Measurements from ENCODE around the gene KCNK17. TPM values are rescaled to one million over a fixed set of nuclear protein-coding genes. Genes with fewer than 3 reads are reported as not detected.

The KCNK17 gene
- total and polyA plus RNA-seq, 5 donors from 2014 or later: not detected

DNA sequence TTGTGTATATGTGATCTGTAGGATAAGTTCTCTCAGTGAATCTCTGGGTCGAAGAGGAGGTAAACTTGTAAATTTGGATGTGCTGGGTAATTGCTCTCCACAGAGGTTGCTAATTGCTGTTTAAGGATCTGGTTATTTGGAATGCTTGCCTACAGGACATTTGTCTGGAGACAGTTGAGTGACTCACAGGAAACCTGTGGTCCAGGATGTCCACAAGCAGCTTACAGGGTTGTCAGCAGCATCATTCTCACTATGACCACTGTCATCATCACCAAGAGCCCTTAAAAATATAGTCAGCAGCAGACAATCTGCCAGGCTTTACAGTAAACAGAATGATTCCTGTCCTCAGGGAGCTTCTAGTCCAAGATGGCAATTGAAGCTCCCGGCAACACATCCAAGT is 53.8 kb downstream of the KCNK17 start:
- H3K27ac ChIP-seq (ENCODE audit: insufficient read depth, low read length, poor library complexity, severe bottlenecking): no peak overlapping the region
- Mint-ChIP-seq H3K36me3 (no peaks in the 10 kb centered on the region), H3K27me3 (no peaks in the 10 kb centered on the region), H3K9me3 (no peaks in the 10 kb centered on the region), H3K27ac (no peak overlapping the region), H3K4me3 (no peak overlapping the region), H3K4me1 (no peaks in the 10 kb centered on the region)
- H3K4me3 ChIP-seq (ENCODE audit: low read depth, low read length): no peak overlapping the region
- no peaks in the 10 kb centered on the region for H3K9me3 ChIP-seq (ENCODE audit: control insufficient read depth in 2 of 2, low read length in 2 of 2)
- ATAC-seq (ENCODE audit: low read depth in 2 of 2) (no peak), DNase-seq (no peak)
- peaks cover 2% of the 10 kb centered on the region for H3K27me3 ChIP-seq (ENCODE audit: control insufficient read depth, insufficient read depth, low read length)
- H3K36me3 ChIP-seq (ENCODE audit: control insufficient read depth, insufficient read depth, low read length): no peaks in the 10 kb centered on the region
- H3K4me1 ChIP-seq (ENCODE audit: control insufficient read depth, insufficient read depth, low read length, poor library complexity, severe bottlenecking): no peaks in the 10 kb centered on the region

DNA sequence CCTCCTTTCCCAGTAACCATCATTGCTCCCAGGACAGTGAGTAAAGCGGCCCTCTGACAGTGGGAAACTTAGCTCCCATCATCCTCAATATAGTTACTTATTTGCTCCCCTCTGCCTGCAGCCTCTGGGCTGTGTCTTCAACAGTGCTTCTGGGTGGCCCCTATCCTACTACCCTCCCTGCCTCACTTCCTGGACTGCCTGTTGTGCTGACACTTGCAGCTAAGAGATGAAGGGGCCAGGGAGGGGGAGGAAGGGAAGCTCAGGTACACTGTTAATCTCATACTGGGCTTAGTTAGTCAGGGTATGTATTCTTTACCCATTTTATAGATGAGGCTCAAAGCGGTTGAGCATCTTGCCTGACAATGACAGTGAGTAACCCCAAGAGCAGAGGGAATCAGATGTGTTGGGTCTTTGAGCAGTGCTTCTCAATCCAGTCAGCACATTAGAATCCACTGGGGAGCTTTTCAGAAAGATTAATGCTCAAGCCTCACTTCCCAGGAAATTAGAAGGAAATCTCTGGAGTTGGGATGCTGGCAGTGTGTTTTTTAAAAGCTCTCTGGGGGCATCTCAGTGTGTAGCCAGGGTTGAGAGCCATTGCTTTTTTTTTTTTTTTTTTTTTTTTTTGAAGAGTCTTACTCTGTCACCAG is 57.8 kb downstream of the KCNK17 start:
- no peaks in the 10 kb centered on the region for H3K36me3 ChIP-seq (ENCODE audit: control insufficient read depth, insufficient read depth, low read length)
- no peaks in the 10 kb centered on the region for H3K36me3 Mint-ChIP-seq
- peaks cover 5% of the 10 kb centered on the region for H3K27me3 ChIP-seq (ENCODE audit: control insufficient read depth, insufficient read depth, low read length)
- ATAC-seq (ENCODE audit: low read depth in 2 of 2) (no peak), DNase-seq (no peak)
- H3K4me1 Mint-ChIP-seq: no peaks in the 10 kb centered on the region
- H3K4me1 ChIP-seq (ENCODE audit: control insufficient read depth, insufficient read depth, low read length, poor library complexity, severe bottlenecking): no peaks in the 10 kb centered on the region
- no peak overlapping the region for H3K27ac ChIP-seq (ENCODE audit: insufficient read depth, low read length, poor library complexity, severe bottlenecking)
- H3K9me3 Mint-ChIP-seq: no peaks in the 10 kb centered on the region
- H3K27ac Mint-ChIP-seq: peak overlapping the region in 1 of 3 donors; percentile 39
- no peak overlapping the region for H3K4me3 ChIP-seq (ENCODE audit: low read depth, low read length)
- no peaks in the 10 kb centered on the region for H3K9me3 ChIP-seq (ENCODE audit: control insufficient read depth in 2 of 2, low read length in 2 of 2)
- no peak overlapping the region for H3K4me3 Mint-ChIP-seq
- peaks cover 9% of the 10 kb centered on the region for H3K27me3 Mint-ChIP-seq

- H3K4me3 Mint-ChIP-seq: no peak overlapping the region
- DNase-seq (no peak), ATAC-seq (ENCODE audit: low read depth in 2 of 2) (no peak)
- H3K4me3 ChIP-seq (ENCODE audit: low read depth, low read length): no peak overlapping the region
- no peaks in the 10 kb centered on the region for H3K36me3 Mint-ChIP-seq
- no peaks in the 10 kb centered on the region for H3K4me1 ChIP-seq (ENCODE audit: control insufficient read depth, insufficient read depth, low read length, poor library complexity, severe bottlenecking)
- H3K36me3 ChIP-seq (ENCODE audit: control insufficient read depth, insufficient read depth, low read length): no peaks in the 10 kb centered on the region
- no peak overlapping the region for H3K27ac ChIP-seq (ENCODE audit: insufficient read depth, low read length, poor library complexity, severe bottlenecking)
- H3K9me3 Mint-ChIP-seq: no peaks in the 10 kb centered on the region
- peaks cover 3% of the 10 kb centered on the region for H3K27me3 ChIP-seq (ENCODE audit: control insufficient read depth, insufficient read depth, low read length)
- no peak overlapping the region for H3K27ac Mint-ChIP-seq
- no peaks in the 10 kb centered on the region for H3K9me3 ChIP-seq (ENCODE audit: control insufficient read depth in 2 of 2, low read length in 2 of 2)
- H3K4me1 Mint-ChIP-seq: no peaks in the 10 kb centered on the region
- H3K27me3 Mint-ChIP-seq: peaks cover 12% of the 10 kb centered on the region
Observed at GRCh38 chr6:39254999-39255535, 59.2 kb downstream of the KCNK17 start.

- no peak overlapping the region for H3K27ac Mint-ChIP-seq
- peaks cover 0 to 5% (median 1%) of the 10 kb centered on the region in 4 donors for H3K4me1 Mint-ChIP-seq
- Histone ChIP-seq H3K36me3 (ENCODE audit: control insufficient read depth, insufficient read depth, low read length) (no peaks in the 10 kb centered on the region), H3K27me3 (ENCODE audit: control insufficient read depth, insufficient read depth, low read length) (peaks cover 3% of the 10 kb centered on the region), H3K27ac (ENCODE audit: insufficient read depth, low read length, poor library complexity, severe bottlenecking) (no peak overlapping the region), H3K4me3 (ENCODE audit: low read depth, low read length) (no peak overlapping the region), H3K9me3 (ENCODE audit: control insufficient read depth in 2 of 2, low read length in 2 of 2) (no peaks in the 10 kb centered on the region), H3K4me1 (ENCODE audit: control insufficient read depth, insufficient read depth, low read length, poor library complexity, severe bottlenecking) (no peaks in the 10 kb centered on the region)
- H3K27me3 Mint-ChIP-seq: peaks cover 13% of the 10 kb centered on the region
- no peaks in the 10 kb centered on the region for H3K36me3 Mint-ChIP-seq
- no peak overlapping the region for H3K4me3 Mint-ChIP-seq
- no peak for ATAC-seq (ENCODE audit: low read depth in 2 of 2)
- peaks cover 0 to 3% (median 0%) of the 10 kb centered on the region in 7 donors for H3K9me3 Mint-ChIP-seq
- no peak for DNase-seq
Observed at GRCh38 chr6:39251406-39251805, 62.8 kb downstream of the KCNK17 start.

DNA sequence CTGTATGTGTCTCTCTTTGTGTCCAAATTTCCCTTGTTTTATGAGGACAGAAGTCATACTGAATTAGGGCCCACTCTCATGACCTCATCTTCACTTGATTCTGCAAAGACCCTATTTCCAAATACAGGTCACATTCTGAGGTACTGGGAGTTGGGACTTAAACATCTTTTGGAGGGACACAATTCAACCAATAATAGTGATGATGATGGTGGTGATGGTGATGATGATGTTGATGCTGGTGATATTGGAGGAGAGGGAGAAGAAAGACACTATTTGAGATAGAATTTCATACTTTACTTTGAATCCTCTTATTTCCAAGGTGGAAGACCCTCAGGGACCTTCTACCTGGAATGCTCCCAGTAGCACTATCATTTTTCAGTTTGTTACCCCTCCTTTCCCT is 63.7 kb downstream of the KCNK17 start:
- no peak for DNase-seq
- no peaks in the 10 kb centered on the region for H3K4me1 ChIP-seq (ENCODE audit: control insufficient read depth, insufficient read depth, low read length, poor library complexity, severe bottlenecking)
- no peak overlapping the region for H3K4me3 ChIP-seq (ENCODE audit: low read depth, low read length)
- H3K9me3 Mint-ChIP-seq: peaks cover 0 to 3% (median 0%) of the 10 kb centered on the region in 7 donors
- no peak overlapping the region for H3K27ac Mint-ChIP-seq
- no peak for ATAC-seq (ENCODE audit: low read depth in 2 of 2)
- H3K27me3 Mint-ChIP-seq: peaks cover 13% of the 10 kb centered on the region
- peaks cover 3% of the 10 kb centered on the region for H3K27me3 ChIP-seq (ENCODE audit: control insufficient read depth, insufficient read depth, low read length)
- no peak overlapping the region for H3K4me3 Mint-ChIP-seq
- H3K9me3 ChIP-seq (ENCODE audit: control insufficient read depth in 2 of 2, low read length in 2 of 2): no peaks in the 10 kb centered on the region
- H3K36me3 Mint-ChIP-seq: no peaks in the 10 kb centered on the region
- H3K27ac ChIP-seq (ENCODE audit: insufficient read depth, low read length, poor library complexity, severe bottlenecking): no peak overlapping the region
- H3K36me3 ChIP-seq (ENCODE audit: control insufficient read depth, insufficient read depth, low read length): no peaks in the 10 kb centered on the region
- peaks cover 0 to 5% (median 1%) of the 10 kb centered on the region in 4 donors for H3K4me1 Mint-ChIP-seq

- Histone ChIP-seq H3K4me3 (ENCODE audit: low read depth, low read length) (no peak overlapping the region), H3K27ac (ENCODE audit: insufficient read depth, low read length, poor library complexity, severe bottlenecking) (no peak overlapping the region), H3K9me3 (ENCODE audit: control insufficient read depth in 2 of 2, low read length in 2 of 2) (no peaks in the 10 kb centered on the region), H3K36me3 (ENCODE audit: control insufficient read depth, insufficient read depth, low read length) (no peaks in the 10 kb centered on the region), H3K4me1 (ENCODE audit: control insufficient read depth, insufficient read depth, low read length, poor library complexity, severe bottlenecking) (no peaks in the 10 kb centered on the region), H3K27me3 (ENCODE audit: control insufficient read depth, insufficient read depth, low read length) (no peaks in the 10 kb centered on the region)
- Mint-ChIP-seq H3K4me3 (no peak overlapping the region), H3K27ac (no peak overlapping the region), H3K27me3 (peaks cover 13% of the 10 kb centered on the region), H3K4me1 (peaks cover 0 to 5% (median 1%) of the 10 kb centered on the region in 4 donors), H3K9me3 (peaks cover 0 to 3% (median 0%) of the 10 kb centered on the region in 7 donors), H3K36me3 (no peaks in the 10 kb centered on the region)
- ATAC-seq (ENCODE audit: low read depth in 2 of 2): no peak
- DNase-seq: no peak
Observed at GRCh38 chr6:39249278-39249677, 64.9 kb downstream of the KCNK17 start.

Other genes with a start within 250 kb of the KCNK17 start
- gene SAYSD1, start 199.2 kb downstream of the KCNK17 start, total RNA-seq: 20.6 TPM
- gene SAYSD1, start 199.2 kb downstream of the KCNK17 start, polyA plus RNA-seq: 10 to 100 TPM; 23.0 to 33.6 (median 24.9) TPM
- 0.86 TPM for gene KCNK5, start 84.9 kb downstream of the KCNK17 start, total RNA-seq
- gene KCNK5, start 84.9 kb downstream of the KCNK17 start, polyA plus RNA-seq: under 1 TPM in 3 of 4 donors, not detected in 1; 0.13 to 0.71 (median 0.34) TPM
- gene KCNK16, start 8.3 kb upstream of the KCNK17 start, total RNA-seq: not detected
- gene KCNK16, start 8.3 kb upstream of the KCNK17 start, polyA plus RNA-seq: not detected